GM19023 (cell line): ENCODE data around the gene ATAD3A.
"Not testable (repeated sequence)": the region's sequence is repeated elsewhere in the genome, so short reads cannot be mapped to it uniquely, and the experiment has no call there.

Source experiments
- ATAC-seq: cut with Tn5 transposase; IDR thresholded peaks from one replicate; pipeline ENCODE4 v1.9.1; 2021; ENCODE audit warnings: mild to moderate bottlenecking, moderate library complexity; ENCODE audit not compliant: unreplicated experiment

The ATAD3A gene

DNA sequence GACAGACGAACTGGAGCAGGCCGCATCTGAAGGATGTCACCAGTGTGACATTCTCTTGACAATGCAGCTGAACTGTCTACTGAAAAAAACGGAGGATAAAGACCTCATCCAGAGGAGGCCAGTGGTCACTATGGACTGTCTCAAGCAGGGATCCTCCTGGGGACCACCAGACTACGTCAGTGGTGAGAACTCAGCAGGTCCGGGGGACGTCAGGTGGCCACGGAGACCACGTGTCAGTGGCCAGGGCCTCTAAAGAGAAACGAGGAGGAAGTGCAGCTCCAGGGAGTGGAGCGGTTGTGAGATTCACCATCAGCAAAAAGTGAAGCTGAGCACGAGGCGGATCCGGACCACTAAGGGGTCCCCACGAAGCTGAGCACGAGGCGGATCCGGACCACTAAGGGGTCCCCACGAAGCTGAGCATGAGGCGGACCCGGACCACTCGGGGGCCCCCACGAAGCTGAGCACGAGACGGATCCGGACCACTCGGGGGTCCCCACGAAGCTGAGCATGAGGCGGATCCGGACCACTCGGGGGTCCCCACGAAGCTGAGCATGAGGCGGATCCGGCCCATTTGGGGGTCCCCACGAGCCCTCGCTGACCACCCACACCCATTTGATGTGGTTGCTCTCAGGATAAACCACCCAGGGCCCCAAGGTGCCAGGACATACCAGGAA, 42.0 kb downstream of the ATAD3A start:
- ATAC-seq: no peak

DNA sequence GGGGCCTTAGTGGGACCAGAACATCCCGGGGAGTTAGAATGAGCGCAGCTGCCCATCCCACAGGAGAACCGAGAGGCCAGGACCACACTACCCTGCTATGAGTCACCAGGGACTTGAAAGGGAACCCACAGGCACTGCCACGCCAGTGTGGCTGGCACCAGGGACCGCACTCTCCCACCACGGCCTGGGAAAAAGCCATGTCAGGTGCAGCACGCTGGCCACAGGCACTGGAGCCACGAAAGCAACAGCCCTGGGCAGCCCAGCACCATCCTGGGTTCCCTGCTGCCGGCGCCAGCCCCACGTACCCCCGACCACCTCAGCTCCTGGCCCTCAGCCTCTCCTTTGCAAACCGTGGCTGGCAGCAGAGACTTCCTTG, 42.6 kb downstream of the ATAD3A start:
- no peak for ATAC-seq

GRCh38 chr1:1554926-1555915, 43.3 kb downstream of the ATAD3A start:
- no peak for ATAC-seq

- ATAC-seq: no peak
Observed at GRCh38 chr1:1556505-1556904, 44.5 kb downstream of the ATAD3A start.

GRCh38 chr1:1556961-1557360, 45.0 kb downstream of the ATAD3A start:
- not testable (repeated sequence) for ATAC-seq

GRCh38 chr1:1557688-1558087, 45.7 kb downstream of the ATAD3A start:
- ATAC-seq: not testable (repeated sequence)

GRCh38 chr1:1558591-1558990, 46.6 kb downstream of the ATAD3A start:
- no peak for ATAC-seq

DNA sequence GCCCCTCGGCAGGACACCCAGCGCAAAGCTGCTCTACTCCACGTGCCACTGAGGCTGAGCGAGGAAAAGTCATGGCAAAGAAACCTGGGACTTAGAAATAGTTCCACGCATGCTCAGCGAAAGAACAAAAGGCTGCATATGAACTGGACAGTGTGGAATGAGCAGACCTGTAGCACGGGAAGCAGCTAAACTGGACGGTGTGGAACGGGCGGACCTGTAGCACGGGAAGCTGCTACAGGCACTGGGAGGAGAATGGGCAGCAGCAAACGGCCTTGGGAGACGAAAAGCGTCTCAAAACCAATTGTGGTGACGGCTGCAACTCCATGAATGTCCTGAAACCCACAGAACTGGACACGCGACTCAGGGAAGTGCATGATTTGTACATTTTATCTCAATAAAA, 47.1 kb downstream of the ATAD3A start:
- no peak for ATAC-seq

GRCh38 chr1:1560178-1560577, 48.2 kb downstream of the ATAD3A start:
- no peak for ATAC-seq

DNA sequence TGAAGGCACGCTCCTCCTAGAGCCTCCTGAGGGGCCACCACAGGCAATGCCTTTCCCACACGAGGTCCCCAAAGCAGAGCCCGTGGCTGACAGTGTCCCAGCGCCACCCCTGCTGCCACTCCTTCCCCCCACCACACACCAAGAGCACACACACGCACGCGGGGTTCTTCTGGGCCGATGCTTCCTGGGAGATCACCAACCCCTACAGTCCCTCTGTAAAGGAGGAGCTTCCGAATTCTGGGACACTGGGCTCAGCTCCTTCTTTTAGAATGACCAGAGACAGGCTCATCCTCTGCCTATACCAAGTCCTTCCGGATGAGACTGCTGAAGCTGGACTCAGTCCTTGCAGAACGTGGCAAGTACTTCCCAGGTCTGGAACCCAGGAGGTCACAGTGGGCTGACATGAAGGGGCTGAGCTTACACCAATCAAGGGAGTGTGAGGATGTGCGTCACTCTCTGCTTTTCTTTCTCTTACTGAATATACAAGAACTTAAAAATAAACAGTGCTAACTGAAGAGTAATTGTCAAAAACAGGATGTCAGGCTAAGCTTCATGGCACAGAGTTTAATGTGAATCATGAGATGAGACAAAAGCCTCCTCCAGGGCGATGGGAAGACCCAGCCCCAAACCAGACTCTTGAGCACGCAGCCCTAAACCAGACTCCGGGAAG, 50.0 kb downstream of the ATAD3A start:
- ATAC-seq: no peak

GRCh38 chr1:1562556-1563195, 50.7 kb downstream of the ATAD3A start:
- no peak for ATAC-seq

DNA sequence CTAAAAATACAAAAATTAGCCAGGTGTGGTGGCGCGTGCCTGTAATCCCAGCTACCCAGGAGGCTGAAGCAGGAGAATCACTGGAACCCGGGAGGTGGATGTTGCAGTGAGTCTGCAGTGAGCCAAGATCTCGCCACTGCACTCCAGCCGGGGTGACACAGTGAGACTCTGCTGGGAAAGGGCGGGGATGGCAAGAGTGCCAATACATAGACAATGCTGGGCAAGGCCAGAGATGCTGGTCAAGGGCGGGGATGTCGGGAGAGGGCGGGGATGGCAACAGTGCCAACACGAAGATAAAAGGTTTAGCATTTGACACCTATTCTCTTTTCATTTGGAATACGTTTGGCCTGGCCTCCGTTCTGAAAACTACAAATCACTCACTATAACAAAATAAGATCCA, 51.7 kb downstream of the ATAD3A start:
- ATAC-seq: no peak

DNA sequence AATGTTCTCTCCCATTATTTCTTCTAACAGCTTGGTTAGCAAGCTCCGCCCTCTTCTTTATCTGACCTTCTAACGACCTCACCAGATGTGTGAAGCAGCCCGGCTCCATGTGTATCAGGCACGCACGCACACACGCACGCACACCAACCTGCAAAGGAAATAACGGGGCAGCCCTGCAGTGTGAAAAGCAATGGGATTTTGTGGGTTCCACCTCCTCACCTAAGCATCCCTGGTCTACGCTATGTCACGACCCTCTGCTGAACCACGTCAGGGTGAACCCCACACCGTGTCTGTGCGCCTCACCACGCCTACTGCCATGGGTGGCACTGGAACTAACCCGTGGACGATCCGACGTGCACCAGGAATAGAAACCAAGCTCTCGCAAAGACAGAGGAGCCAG, 52.3 kb downstream of the ATAD3A start:
- ATAC-seq: no peak

- no peak for ATAC-seq
Observed at GRCh38 chr1:1565340-1565739, 53.4 kb downstream of the ATAD3A start.

DNA sequence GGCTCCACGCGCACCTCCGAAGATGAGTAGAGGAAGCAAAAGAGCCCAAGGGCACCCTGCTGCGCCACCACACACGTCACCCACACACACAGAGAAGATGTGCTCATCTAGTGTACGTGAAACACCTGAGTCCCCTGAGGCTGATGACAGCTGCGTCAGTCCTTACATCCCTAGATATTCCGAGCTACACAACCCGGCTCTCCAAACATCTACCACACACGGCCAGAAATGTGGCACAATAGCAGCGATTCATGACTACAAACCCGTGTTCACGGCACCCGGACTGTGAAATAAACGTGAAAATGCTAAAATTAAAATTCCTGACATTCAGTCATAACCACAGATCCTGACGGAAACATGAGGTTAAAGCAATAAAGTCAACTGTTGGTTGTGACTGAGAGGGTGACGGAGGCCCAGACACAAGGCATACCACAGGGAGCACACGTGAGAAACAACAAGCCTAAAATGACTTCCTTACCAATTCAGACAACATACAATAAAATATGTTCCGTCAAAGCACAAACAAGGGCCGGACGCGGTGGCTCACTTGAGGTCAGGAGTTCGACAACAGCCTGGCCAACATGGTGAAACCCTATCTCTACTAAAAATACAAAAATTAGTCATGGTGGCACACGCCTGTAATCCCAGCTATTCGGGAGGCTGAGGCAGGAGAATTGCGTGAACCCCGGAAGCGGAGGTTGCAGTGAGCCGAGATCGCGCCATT, 55.4 kb downstream of the ATAD3A start:
- ATAC-seq: no peak

- ATAC-seq: no peak
Observed at GRCh38 chr1:1567891-1568291, 55.9 kb downstream of the ATAD3A start.

- ATAC-seq: no peak
Observed at GRCh38 chr1:1569341-1569740, 57.4 kb downstream of the ATAD3A start.

GRCh38 chr1:1573843-1574720, 62.1 kb downstream of the ATAD3A start:
- peak; percentile 51 for ATAC-seq

DNA sequence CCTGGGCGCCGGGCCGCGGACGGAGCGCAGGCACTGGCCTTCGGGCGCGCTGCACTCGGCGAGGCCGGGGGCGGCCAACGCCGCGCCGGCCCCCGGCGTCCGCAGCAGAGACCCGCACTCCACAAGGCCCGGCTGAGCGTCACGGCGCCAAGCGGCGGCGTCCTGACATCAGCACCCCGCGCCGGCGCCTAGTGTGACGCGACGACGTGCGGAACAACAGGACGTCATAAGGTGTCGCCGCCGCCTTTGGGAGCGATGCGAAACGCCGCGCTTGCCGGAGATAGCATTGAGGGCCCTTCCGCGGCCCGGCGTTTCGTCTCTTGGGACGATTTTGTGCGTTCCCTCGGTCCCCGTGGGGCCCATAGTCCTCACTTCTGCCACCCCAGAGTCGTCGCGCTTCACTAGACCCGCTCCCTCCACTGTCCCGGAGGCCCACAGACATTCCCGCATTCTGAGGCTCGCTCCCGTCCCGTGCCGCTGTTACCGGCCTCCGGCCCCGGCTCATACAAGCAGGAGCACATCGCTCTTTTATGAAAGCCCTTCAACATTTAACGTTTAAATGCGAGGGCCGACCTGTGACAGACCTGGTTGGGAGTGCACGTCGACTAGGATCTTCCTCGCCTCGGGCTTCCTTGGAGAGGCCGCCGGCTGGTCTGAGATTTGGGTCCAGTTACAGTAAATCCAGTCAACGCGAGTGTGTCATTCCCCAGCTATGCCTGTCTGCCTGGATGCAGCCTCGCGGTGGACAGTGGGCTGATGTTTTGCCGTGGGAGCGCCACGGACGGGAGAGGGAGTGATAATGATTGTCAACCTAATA, 63.0 kb downstream of the ATAD3A start, which contains the start of gene SSU72:
TSS of gene SSU72 (minus strand) at position 143 of the 817 bp plus-strand sequence. CDS start 306 bp downstream, outside the sequence.
- peak; percentile 80 for ATAC-seq
